Measurements from ENCODE around the gene STK16.
A peak's percentile ranks its signal among the peaks of the same experiment; 100 is the strongest.
"Not testable (repeated sequence)": the region's sequence is repeated elsewhere in the genome, so short reads cannot be mapped to it uniquely, and the experiment has no call there.

The STK16 gene

DNA sequence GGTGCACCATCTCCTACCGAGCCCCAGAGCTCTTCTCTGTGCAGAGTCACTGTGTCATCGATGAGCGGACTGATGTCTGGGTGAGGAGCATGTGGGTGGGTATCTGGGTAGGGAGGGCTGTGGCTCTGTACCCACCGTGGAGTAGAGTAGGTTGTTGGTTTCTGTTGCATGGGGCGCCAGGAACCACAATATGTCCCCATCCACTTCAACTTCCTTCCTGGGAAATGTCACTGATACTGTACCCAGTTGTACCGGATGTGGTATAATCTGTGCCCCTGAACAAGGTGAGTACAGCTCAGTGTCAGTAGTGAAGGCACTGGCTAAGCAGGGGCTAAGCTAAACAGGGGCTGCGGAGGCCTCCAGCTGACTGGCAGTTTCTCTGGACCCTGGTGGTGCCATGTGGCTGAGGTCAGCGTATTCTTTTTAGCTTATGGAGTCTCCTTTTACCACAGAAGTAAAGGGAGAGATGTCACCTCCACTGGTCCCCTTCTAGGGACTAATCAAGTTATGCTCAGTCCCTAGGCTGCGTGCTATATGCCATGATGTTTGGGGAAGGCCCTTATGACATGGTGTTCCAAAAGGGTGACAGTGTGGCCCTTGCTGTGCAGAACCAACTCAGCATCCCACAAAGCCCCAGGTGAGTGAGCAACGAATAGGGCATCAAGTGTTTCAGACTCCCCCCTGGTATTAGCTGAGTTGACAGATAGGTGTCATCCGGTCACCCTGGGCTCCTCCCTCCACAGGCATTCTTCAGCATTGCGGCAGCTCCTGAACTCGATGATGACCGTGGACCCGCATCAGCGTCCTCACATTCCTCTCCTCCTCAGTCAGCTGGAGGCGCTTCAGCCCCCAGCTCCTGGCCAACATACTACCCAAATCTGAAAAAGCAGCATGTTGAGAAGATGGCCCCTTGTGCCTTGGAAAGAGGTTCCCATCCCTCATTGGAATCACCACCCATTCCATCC, 2.7 kb downstream of the STK16 start:
- DNase-seq, result no peak

DNA sequence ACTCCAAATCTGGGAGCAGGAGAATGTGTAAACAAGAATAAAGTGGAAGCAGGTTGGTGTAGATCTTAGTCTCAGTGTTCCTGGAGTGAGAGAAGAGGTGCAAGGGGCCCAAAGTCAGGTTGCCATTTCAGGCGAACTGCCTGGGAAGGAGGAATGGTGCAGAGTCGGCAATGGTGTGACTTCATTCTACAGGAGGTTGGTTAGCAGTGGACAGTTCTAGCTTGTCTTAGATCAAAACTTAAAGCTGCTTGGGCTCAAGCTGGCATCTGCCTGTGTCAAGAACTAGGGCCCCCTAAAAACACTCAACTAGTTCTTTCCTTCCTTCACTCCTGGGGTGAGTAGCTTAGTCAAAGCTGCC, 3.5 kb downstream of the STK16 start:
- no peak for DNase-seq

DNA sequence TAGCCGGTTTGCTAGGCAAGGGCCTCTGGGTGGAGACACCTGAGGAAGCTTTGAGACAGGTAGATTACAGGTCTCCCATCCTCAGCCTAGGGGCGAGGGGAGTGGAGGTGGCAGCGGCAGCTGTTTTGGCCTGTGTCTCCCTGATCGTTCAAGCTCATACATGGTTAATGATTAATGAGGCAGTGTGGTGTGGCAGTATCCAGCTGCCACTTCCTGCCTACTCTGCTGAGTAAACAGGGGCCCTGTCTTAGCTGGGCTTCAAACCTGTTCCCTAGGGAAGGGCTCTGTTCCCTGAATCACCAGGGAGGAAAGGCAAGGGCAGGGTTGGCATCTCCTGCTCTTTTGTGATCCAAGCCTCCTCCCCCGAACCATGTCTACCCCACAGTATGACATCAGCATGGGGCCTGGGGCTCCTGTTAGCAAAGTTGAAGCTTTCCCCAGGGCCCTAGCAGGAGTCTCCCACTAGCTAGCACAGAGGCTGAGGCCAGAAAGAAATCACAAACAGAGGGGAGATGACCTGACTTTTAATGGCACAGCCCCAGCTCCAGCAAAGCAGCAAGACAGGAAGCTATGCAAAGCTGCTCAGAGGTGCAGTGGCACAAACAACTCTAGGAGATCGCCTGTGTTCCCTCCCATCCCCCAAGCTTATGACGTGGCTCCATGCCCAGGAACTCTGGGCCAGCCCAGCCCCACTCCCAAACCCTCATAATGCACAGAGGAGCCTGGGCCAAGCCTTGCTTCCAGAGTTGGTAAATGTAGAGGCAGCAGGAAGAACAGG, 4.1 kb downstream of the STK16 start:
- DNase-seq, result peak; percentile 81

DNA sequence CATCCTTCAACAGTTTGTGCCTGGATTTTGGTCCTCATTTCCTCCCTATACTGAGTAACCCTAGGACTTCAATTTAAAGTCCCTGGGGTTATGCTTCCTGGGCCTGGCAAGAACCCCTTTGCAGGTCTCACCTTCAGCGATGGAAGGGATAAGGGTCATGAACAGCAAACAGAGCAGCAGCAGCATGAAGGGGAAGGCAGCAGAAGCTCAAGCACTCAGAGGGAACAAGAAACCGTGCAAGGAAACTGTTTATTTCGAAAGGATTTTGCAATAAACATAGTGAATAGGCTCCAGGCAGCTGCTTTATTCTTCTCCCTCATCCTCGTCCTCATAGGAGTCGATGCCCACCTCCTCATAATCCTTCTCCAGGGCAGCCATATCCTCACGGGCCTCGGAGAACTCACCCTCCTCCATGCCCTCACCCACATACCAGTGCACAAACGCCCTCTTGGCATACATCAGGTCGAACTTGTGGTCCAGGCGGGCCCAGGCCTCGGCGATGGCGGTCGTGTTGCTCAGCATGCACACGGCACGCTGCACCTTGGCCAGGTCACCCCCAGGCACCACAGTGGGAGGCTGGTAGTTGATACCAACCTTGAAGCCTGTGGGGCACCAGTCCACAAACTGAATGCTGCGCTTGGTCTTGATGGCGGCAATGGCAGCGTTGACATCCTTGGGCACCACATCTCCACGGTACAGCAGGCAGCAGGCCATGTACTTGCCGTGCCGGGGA, 4.9 kb downstream of the STK16 start:
- DNase-seq, result no peak

DNA sequence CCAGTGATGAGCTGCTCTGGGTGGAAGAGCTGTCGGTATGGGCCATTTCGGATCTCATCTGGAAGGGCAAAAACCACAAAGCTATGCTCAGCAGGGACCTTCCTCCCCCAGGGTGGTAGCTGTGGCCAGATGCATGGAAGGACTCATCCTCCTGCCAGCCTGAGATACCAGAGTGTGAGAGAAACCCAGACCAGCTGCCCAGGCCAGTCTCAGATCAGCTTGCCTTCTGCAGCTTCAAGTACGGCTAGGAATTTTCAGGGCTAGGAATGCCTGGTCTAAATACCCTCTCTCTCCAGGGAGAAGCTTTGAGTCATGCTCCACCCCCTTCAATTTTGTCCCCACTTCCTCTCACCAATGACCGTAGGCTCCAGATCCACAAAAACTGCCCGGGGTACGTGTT, 6.4 kb downstream of the STK16 start:
- no peak for DNase-seq

- no peak for DNase-seq
Observed at GRCh38 chr2:219252084-219252483, 6.8 kb downstream of the STK16 start.

DNA sequence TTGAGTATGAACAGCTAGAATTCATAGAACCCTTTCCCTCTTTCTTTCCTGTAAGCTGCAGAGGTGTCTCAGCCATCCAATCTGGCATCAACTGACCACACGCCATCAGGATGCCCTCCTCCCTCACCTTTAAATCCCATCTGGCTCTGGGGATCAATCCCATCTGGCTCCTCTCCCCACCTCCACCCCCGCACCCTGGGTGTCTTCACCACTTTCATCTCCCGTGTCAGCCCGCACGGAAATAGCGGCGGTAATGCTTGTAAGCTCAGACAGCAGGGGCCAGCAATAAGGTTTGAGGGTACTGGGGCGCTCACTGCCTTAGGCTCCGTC, 7.3 kb downstream of the STK16 start:
- DNase-seq, result no peak

- peak; percentile 50 for DNase-seq
Observed at GRCh38 chr2:219252900-219253752, 7.8 kb downstream of the STK16 start, which contains the start of gene TUBA4B. TUBA4B (plus strand) TSS chr2:219253243; CDS start chr2:219253408, 165 bp downstream.

DNA sequence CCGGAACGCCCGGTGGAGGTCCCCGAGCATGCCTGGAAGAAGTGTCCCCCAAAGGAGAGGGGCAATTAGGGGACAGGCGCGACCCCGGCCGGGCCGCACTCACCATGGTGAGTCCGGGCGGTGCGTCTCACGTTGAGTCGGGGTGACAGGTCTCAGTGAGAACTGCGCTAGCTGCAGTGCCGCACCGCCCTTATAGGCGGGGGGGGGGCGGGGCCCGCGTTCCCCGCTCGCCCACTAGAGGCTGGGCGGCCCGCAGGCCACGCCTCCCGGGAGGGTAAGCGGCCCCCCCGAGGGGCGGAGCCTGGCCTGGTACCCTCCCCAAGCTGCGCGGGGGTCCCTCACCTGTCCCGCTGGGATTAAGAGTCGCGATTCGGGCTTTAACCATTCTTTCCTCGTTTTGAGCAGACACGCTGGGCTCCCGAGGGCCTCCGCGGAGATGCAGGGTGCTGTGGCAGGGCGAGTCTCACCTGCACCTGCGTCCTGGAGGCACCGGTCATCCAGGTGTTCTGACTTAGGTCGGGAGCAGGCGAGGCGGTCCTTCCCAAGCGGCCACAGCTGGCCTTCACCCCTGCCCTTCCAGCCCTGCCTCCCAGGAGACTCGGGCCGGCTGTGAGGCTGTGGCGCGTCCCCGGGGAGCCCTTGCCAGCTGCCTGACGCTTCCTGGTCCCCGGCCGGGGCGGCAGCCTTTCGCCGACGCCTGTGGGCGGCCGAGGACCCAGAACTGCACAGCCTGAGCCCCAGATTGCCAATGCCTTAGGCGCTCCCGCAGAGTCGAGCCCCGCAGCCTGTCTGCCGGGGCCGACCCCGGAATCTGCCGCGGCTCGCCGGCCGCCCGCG, 8.7 kb downstream of the STK16 start, which contains the start of gene TUBA4A:
TUBA4A (minus strand) TSS at position 166 of the 837 bp plus-strand sequence; CDS start at position 106, 60 bp downstream.
- peak; percentile 58 for DNase-seq

DNA sequence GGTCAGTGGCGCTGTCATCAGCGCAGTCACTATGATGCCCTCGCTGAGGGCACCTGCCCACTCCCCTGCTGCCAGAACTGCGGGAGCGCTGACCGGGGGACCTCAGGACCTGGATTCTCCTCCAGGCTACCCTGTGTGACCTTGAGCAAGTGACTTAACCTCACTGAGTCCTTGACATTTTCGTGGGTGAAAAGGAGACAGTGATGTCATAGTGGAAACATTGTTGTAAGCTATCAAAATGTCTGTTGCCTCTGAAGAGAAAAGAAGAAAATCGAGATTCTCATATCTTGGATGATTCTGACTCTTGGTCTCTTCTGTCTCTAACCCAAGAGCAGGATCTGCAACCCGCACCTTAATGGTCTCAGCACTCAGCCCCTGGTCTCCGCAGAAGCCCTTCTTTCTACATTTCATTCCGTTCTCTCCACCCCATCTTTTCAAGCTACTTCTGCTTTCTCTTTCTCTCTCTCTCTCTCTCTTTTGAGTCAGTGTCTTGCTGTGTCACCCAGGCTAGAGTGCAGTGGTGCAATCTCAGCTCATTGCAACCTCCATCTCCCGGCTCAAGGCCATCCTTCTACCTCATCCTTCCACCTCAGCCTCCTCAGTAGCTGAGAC, 9.4 kb downstream of the STK16 start:
- DNase-seq, result no peak

- not testable (repeated sequence) for DNase-seq
Observed at GRCh38 chr2:219258942-219259341, 13.7 kb downstream of the STK16 start.

GRCh38 chr2:219261024-219261855, 16.0 kb downstream of the STK16 start:
- DNase-seq, result no peak

DNA sequence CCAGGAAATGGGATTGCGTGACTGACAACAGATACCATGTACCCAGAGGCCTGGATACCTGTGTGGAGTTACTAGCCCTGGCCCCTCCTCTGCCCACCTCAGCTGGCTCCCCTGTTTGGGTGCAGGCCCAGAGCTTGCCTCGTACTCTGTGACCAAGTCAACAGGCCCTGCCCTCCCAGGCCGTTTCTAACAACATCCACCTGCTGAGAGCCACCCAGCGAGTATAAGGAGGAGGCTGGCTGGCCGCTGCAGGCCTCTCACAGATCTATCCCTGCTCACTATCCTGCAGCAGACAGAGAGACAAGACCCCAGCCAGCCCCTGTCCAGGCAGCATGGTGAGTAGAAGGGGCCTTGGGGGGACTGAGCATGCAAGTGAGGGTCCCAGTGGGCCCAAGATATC, 21.0 kb downstream of the STK16 start:
- no peak for DNase-seq

DNA sequence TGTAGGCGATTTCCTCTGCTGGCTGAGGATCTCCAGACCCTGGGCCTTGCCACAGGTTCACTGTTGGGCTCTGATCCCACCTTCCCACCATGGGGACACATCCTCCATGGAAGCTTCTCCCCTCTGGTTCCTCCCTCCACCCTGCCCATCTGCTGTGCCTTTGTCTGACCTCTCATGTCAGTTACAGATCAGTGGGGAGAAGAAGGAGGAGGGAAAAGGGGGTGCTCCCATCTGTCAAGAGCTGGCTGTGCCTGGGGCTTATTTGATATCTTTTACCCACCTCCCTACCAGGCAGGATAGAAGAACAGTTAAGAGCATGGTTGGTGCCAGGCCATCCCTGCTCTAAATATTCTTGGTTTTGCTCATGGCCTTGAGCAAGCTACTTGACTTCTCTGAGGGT, 21.6 kb downstream of the STK16 start:
- no peak for DNase-seq

DNA sequence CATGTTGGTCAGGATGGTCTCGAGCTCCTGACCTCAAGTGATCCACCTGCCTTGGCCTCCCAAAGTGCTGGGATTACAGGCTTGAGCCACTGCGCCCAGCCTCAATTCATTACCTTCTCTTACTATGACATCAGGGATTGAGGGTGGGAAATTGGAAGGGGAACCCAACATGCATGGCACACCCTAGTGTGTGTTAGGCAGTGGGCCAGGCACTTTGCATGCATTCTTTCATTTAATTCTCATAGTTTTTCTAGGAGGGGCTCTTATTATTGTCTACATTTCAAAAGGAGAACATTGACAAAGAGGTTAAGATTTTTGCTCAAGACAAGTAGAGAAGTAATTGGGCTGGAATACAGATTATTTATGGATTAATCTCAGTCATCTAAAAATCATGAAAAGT, 23.0 kb downstream of the STK16 start:
- no peak for DNase-seq

GRCh38 chr2:219269362-219270054, 24.2 kb downstream of the STK16 start:
- no peak for DNase-seq

GRCh38 chr2:219270055-219270372, 24.7 kb downstream of the STK16 start:
- DNase-seq, result no peak

DNA sequence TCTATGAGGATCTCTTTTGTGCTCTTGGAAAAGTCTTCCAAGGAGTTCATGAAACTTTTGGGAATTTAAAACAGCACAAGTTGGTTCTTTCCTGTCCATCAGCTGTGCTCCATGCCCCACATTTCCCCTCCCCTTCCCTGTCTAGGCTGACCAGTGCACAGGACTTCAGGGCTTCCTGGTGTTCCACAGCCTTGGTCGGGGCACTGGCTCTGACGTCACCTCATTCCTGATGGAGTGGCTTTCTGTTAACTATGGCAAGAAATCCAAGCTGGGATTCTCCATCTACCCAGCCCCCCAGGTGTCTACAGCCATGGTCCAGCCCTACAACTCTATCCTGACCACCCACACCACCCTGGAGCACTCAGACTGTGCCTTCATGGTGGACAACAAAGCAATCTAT, 25.7 kb downstream of the STK16 start:
- DNase-seq, result no peak

- DNase-seq, result no peak
Observed at GRCh38 chr2:219272356-219272755, 27.1 kb downstream of the STK16 start.
